Gastroesophageal sphincter (tissue), 3 donors: ENCODE data around the gene NAP1L4.

Experiments
- CTCF ChIP-seq, 4 experiments: fragments of 200-600 bp in 2 of 4; fragments of 450-650 bp in 2 of 4; sonication (generic) in 1 of 4; IDR thresholded peaks; one replicate each; pipeline ENCODE4 v1.5.1; 2017 to 2019; ENCODE audit warnings: antibody characterized with exemption in 4 of 4, mild to moderate bottlenecking in 2 of 4, moderate library complexity in 2 of 4
- POLR2A ChIP-seq, 2 donors: fragments of 450-650 bp; IDR thresholded peaks; one replicate each; pipeline ENCODE4 v1.6.1; 2017; ENCODE audit warnings: antibody characterized with exemption in 2 of 2, mild to moderate bottlenecking in 2 of 2, moderate library complexity in 1 of 2
- POLR2AphosphoS5 ChIP-seq: sonication (generic); formaldehyde crosslinking; IDR thresholded peaks from one replicate; pipeline ENCODE4 v1.6.1; 2017; ENCODE audit warnings: antibody characterized with exemption

GRCh38 chr11:3002871-3003270, 10.7 kb upstream of the NAP1L4 start:
- TF ChIP-seq CTCF (IDR thresholded peaks at IDR 0.05), result no peak
- TF ChIP-seq POLR2A (IDR thresholded peaks at IDR 0.05), result no peak
- no peak for TF ChIP-seq POLR2AphosphoS5
